Stimulated activated naive CD8-positive, alpha-beta T cell treated with anti-CD3 and anti-CD28 coated beads, Interleukin-15, amount 100 ng/mL, for 72 hours (primary cell): ENCODE results near the gene CBX2.

ENCODE experiments used
- ATAC-seq: fragments of 150-1000 bp; cut with Tn5 transposase; 2 replicates; pipeline ENCODE4 v1.10.0; 2021; ENCODE audit warnings: mild to moderate bottlenecking, moderate library complexity
- DNase-seq, 2 donors: peaks; one replicate each; pipeline ENCODE4 v3.0.0; 2021 to 2022
- H3K27ac Mint-ChIP-seq, 2 donors: one replicate each; pipeline ENCODE4 v1.8.0; 2022; ENCODE audit warnings: mild to moderate bottlenecking in 2 of 2, mixed read lengths in 2 of 2, moderate library complexity in 2 of 2
- H3K27me3 Mint-ChIP-seq: one replicate; pipeline ENCODE4 v1.8.0; 2022; ENCODE audit warnings: mixed read lengths
- H3K4me1 Mint-ChIP-seq: one replicate; pipeline ENCODE4 v1.8.0; 2022; ENCODE audit warnings: mild to moderate bottlenecking, mixed read lengths
- H3K4me3 Mint-ChIP-seq, 2 donors: one replicate each; pipeline ENCODE4 v1.8.0; 2022; ENCODE audit warnings: mild to moderate bottlenecking in 2 of 2, mixed read lengths in 2 of 2, moderate library complexity in 1 of 2
- H3K9me3 Mint-ChIP-seq, 2 donors: one replicate each; pipeline ENCODE4 v1.8.0; 2022; ENCODE audit warnings: mixed read lengths in 2 of 2

Gene CBX2

DNA sequence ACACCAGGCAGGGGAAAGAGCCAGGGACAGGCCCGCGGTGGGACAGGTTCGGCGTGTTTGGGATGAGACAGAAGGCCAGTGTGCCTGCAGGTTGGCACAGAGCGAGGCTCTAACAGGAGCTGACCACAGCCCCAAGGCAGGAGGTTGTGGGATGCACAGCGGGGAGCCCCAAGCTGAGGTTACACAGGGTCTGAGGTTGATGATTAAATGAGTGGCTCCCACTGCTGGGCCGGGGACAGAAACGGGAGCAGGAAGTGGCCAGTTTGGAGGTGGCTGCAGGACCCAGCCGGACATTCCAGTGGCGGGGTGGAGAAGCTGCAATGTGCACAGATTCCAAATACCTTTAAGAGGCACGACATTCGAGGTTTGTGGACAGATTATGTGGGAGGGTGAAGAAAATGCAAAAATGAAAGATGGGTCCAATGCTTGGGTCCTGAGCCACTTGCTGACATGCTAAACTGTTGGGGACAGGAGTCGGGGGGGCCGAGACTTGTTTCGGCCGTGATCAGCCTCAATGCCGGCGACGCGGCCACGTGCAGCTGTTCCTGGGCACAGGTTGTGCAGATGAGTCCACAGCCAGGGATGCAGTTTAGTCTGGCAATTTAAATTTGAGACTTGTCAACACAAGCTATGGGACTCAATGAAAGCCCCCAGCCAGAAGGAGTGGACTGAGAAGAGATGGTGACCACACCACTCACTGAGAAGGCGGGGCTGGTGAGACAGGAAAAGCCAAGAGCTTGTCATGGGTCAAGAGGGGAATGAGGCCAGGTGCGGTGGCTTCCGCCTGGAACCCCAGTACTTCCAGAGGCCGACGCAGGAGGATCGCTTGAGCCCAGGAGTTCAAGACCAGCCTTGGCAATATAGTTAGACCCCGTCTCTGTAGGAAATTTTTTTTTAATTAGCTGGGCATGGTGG lies 38.5 kb upstream of the CBX2 start:
- Mint-ChIP-seq H3K27ac (no peak overlapping the region), H3K9me3 (no peaks in the 10 kb centered on the region), H3K4me1 (peaks cover 9% of the 10 kb centered on the region), H3K4me3 (no peak overlapping the region), H3K27me3 (peaks cover 56% of the 10 kb centered on the region)
- ATAC-seq (no peak), DNase-seq (no peak)

DNA sequence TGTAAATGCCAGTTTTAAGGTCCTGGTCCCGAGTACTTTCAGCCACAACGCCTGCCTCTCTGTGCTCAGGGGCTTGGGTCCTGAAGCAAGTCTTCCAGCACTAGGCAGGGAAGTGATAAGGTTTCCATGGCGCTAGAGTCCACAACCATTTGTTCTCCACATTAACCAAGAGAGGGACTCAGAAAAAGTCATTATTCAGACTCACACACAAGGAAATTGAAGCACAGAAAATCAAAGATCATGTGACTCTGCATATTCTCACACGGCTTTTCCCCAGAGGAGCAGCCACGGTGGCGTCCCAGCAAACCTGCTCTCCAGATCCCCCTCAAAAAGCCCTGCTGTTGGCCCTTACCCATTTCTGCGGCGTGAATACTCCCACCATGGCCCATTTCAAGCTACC lies 37.5 kb upstream of the CBX2 start:
- DNase-seq (no peak), ATAC-seq (no peak)
- Mint-ChIP-seq H3K4me3 (no peak overlapping the region), H3K27me3 (peaks cover 66% of the 10 kb centered on the region), H3K27ac (no peak overlapping the region), H3K4me1 (peaks cover 12% of the 10 kb centered on the region), H3K9me3 (no peaks in the 10 kb centered on the region)

DNA sequence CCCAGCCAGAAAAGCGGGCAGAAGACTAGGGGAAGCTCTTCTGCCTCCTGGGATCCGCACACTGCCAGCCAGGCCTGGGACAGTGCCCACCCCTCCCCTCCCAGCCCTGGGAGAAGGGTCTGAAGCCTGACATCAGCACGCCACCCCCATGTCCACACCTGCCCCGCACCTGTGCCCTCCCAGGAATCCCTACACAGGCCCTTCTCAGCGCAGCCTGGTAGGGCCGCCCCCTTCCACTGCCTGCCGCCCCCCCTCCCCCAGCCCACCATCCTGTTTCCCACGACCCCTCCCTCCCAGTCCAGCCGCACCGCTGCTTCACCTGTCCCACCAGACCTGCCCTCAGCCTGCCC lies 36.6 kb upstream of the CBX2 start:
- Mint-ChIP-seq H3K4me1 (peaks cover 22% of the 10 kb centered on the region), H3K27ac (no peak overlapping the region), H3K27me3 (peaks cover 70% of the 10 kb centered on the region), H3K9me3 (no peaks in the 10 kb centered on the region), H3K4me3 (no peak overlapping the region)
- no peak for DNase-seq
- no peak for ATAC-seq

DNA sequence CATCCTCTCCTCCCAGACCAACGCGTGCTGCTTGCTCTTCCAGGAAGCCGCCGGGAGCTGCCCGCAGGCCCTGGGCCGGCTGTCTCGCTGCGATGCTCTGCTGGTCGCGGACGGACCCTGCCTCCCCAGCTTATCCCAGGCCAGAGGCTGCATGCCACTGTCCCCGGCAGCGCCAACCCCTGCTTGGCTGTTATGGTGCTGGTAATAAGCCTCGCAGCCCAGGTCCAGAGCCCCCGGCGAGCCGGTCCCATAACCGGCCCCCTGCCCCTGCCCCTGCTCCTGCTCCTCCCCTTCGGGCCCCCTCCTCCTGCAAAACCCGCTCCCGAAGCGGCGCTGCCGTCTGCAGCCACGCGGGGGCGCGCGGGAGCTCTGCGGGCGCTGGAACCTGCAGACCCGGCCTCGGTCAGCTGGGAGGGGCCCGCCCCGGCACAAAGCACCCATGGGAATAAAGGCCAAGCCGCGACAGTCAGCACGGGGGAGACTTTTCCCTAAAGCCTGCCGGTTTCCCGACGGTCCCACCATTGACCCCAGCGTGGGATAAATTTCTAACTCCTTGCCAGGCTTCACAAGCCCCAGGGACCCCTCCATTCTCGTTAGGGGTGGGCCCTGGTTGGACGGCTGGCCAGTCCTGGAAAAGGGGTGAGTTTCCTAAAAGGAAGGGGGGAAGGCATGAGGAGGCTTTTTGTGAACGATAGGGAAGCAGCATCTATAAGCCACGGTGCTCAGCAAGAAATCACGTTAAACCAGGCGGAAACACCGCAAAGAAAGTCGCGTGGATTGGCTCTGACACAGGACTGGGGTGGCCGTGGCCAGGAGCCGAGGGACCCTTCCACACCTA lies 36.0 kb upstream of the CBX2 start:
- peak overlapping the region in 1 of 2 donors; percentile 29 for H3K4me3 Mint-ChIP-seq
- peaks cover 28% of the 10 kb centered on the region for H3K4me1 Mint-ChIP-seq
- DNase-seq (peak; percentile 76 to 77), ATAC-seq (peak; percentile 61)
- peaks cover 76% of the 10 kb centered on the region for H3K27me3 Mint-ChIP-seq
- H3K9me3 Mint-ChIP-seq = no peaks in the 10 kb centered on the region
- H3K27ac Mint-ChIP-seq = no peak overlapping the region

DNA sequence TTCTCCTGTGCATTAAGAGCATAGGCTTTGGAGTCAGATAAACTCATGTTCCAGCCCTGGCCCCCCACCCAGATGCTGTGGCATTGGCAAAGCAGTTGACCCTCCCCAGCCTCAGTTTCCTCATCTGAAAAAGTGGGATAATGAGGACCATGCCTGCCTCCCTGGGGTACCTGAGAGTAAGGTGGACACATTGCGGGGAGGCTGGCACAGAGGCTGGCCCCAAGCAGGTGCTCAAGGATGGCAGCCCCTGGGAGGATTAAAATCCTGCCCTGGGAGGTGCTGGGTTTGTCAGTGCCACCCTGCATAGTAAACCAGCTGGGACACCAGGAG lies 35.4 kb upstream of the CBX2 start:
- H3K27me3 Mint-ChIP-seq = peaks cover 81% of the 10 kb centered on the region
- H3K9me3 Mint-ChIP-seq = no peaks in the 10 kb centered on the region
- H3K4me1 Mint-ChIP-seq = peaks cover 34% of the 10 kb centered on the region
- H3K4me3 Mint-ChIP-seq = no peak overlapping the region
- DNase-seq = no peak
- no peak overlapping the region for H3K27ac Mint-ChIP-seq
- ATAC-seq = no peak

DNA sequence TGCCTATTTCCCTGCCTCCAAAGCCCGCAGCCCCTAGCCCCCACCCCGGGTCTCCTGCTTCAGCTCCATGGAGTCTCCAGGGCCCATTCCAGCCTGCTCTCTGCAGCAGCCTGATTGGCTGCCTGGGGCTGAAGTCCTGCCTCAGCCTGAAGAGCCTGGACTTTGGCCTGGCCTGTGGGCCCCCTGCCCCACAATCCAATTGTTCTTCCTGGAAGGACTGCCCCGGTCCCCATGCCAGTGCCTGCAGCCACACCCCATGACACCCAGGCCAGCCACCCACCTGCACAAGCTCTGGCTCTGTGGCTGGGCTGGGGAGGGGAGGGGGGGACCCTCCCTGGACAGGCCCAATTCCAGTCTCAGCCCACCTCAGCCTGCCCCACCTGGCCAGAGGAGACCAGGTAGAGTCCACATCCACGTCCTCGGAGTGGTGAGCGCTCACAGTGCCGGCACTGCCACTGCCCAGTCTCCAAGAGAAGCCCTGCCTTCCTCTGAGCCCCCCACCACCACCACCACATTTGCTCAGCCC lies 34.9 kb upstream of the CBX2 start:
- ATAC-seq (no peak), DNase-seq (no peak)
- no peak overlapping the region for H3K4me3 Mint-ChIP-seq
- H3K9me3 Mint-ChIP-seq = no peaks in the 10 kb centered on the region
- peaks cover 38% of the 10 kb centered on the region for H3K4me1 Mint-ChIP-seq
- peaks cover 83% of the 10 kb centered on the region for H3K27me3 Mint-ChIP-seq
- no peak overlapping the region for H3K27ac Mint-ChIP-seq

DNA sequence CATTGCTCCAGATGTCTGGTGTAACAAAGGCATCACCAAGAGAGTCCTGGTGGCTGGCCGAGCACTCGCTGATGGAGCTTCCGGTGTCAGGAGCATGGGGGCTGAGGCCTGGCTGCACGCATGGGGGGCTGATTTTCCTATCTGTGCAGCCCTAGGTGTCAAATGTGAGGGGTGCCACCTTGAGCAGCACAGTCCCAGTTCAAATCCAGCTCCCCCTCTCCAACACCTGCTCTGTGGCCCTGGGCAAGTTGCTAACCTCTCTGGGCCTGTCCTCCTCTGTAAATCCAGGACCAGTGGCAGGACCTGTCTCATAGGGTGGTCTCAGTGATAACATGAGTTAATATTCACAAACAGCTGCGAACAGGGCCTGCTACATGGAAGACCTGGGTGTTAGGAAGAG lies 34.3 kb upstream of the CBX2 start:
- DNase-seq (no peak), ATAC-seq (no peak)
- H3K27me3 Mint-ChIP-seq = peaks cover 80% of the 10 kb centered on the region
- peaks cover 39% of the 10 kb centered on the region for H3K4me1 Mint-ChIP-seq
- H3K4me3 Mint-ChIP-seq = no peak overlapping the region
- no peaks in the 10 kb centered on the region for H3K9me3 Mint-ChIP-seq
- H3K27ac Mint-ChIP-seq = no peak overlapping the region

DNA sequence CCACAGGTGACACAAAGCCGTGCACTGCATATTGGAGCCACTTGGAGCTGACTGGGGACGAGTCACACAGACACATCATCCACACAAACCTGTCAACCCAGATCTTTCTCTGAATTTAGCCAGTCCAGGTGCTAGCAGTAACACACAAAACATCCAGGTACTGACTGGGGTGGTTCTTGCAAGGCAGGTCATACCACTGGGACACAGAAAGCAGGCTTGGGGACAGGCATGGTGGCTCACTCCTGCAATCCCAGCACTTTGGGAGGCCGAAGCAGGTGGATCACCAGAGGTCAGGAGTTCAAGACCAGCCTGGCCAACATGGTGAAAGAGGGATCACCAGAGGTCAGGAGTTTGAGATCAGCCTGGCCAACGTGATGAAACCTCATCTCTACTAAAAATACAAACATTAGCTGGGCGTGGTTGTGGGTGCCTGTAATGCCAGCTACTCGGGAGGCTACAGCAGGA lies 32.3 kb upstream of the CBX2 start:
- Mint-ChIP-seq H3K4me1 (peaks cover 39% of the 10 kb centered on the region), H3K4me3 (peak overlapping the region; percentile 29 to 41), H3K27ac (no peak overlapping the region), H3K9me3 (no peaks in the 10 kb centered on the region), H3K27me3 (peaks cover 70% of the 10 kb centered on the region)
- ATAC-seq (no peak), DNase-seq (no peak)

DNA sequence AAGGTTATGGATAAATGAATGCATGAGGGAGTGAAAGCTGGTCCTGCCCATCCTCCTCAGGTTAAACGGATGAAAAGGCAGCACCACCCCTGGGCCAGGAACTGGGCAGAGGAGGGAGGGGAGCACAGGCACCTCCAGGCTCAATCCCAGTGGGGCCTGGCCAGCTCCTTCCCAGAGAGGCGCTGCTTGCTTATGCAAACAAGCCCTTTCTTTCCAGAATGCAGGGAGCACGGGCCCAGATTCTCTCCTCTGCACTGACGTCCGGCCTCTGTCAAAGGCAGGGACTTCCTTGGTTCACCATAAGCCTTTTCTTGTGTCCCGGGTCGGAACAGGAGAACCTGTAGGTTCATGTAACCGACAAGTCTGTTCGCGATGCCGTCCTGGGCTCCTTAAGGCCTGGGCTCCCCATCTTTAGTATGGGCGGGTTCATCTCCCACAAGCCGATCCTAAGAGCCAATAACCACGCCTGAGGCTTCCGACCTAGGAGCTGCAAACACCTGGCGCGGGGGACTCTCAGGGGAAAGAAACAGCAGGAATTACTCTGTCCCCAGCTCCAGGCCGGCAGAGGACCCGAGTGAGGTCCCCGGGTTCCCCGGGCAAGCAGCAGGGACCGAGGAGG lies 30.9 kb upstream of the CBX2 start:
- peaks cover 70% of the 10 kb centered on the region for H3K27me3 Mint-ChIP-seq
- ATAC-seq (no peak), DNase-seq (no peak)
- H3K27ac Mint-ChIP-seq = no peak overlapping the region
- peak overlapping the region; percentile 32 to 73 for H3K4me3 Mint-ChIP-seq
- no peaks in the 10 kb centered on the region for H3K9me3 Mint-ChIP-seq
- H3K4me1 Mint-ChIP-seq = peaks cover 36% of the 10 kb centered on the region

DNA sequence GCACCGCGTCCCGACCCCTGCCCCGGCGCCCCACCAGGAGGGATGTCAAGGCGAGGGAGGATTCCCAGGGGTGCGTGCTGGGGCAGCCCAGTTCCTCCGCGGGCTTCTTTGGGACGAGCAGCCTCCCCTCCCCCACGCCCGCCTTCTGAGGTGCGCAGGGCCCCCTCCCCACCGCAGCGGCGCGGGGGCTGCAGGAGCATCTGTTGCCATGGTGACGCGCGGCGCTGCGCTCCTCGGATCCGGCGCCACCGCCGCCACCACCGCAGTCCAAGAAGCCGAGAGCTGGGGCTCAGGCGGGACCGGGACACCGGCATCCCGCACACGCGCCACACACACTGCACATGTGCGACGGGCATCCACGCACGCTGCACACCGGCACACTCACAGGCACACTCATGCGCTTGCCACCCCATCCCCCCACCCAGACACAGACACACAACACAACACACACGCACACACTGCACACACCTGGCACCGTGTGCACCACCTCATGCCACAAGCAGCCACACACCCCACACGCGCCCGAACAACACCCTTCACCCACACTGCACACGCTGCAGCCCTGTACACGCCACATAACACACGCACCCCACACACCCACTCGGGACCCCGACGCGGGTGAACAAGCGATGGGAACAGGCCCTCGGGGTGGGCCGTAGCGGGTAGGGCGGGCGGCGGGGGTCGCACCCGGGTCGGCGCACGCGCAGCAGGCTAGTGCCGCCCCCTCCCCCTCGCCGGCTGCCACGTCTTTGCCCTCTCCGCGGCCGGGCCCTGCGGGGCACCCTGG lies 30.2 kb upstream of the CBX2 start:
- peaks cover 73% of the 10 kb centered on the region for H3K27me3 Mint-ChIP-seq
- H3K27ac Mint-ChIP-seq = no peak overlapping the region
- peak overlapping the region; percentile 53 to 73 for H3K4me3 Mint-ChIP-seq
- ATAC-seq = peak; percentile 21
- H3K9me3 Mint-ChIP-seq = no peaks in the 10 kb centered on the region
- DNase-seq = no peak
- H3K4me1 Mint-ChIP-seq = peaks cover 34% of the 10 kb centered on the region

DNA sequence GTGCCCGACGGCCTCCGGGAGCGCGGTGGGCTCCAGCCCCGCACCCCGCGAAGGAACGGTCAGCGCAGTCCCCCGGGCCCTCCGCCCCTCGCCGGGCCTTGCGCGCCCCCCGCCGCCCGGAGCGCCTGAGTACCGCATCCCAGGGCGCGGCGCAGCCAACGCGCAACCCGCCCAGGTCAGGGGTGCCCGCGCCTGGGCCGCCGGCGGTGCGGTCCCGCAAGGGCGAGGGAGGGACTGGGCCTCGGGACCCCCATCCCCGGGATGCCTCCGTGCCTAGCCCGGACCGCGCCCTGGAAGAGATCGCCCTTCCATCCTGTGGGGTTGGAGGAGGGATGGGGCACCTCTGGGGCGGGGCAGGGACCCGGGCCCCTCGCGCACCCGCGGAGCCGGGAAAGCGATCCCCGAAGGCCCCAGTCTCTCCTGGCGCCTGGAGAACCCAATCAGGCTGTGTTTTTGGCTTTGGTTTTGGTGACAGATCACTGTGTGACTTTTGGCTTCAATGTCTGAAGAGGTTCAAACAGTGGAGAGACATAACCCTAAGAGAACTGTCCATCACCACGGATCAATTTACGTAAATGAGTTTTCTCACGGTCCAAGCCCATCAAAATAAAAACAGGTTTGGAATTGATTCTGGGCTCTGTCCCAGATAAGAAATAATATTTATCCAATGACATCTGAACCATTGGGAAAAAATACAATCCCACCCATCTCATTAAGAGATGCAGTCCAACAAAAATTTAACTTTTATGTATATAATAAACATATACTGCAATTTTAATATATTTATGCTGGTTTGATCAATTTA lies 29.5 kb upstream of the CBX2 start:
- H3K27me3 Mint-ChIP-seq = peaks cover 73% of the 10 kb centered on the region
- H3K27ac Mint-ChIP-seq = no peak overlapping the region
- ATAC-seq = peak; percentile 21
- H3K4me1 Mint-ChIP-seq = peaks cover 34% of the 10 kb centered on the region
- no peak for DNase-seq
- no peaks in the 10 kb centered on the region for H3K9me3 Mint-ChIP-seq
- no peak overlapping the region for H3K4me3 Mint-ChIP-seq

DNA sequence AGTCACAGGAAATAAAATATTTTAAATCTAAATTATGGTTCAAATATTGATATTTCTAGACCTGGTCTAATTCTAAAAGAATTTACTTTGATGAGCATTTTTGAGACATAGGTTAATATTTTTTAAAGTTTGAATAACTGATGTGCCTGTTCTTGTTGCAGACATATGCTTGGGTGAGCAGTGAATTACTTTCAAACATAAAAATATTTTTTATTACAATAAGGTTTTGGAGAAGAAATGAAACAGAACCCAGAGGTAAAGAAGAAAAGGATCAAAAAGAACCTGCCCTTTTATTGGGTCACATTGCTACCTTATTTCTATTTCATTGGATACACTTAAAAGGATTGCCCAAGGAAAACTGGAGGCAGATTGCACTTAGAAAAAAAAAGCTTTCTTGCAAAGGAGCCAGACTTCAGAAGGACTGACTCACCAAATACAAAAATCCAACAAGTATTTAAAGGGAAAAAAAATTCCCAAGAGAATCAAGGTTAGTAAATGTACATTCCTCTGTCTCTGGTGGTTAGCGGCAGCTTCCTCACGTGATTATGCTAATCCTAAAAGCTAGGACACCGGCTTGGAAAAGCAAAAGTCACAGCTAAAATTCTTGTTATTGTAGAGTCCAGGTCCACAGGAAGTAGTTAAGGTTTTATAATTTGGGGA lies 28.7 kb upstream of the CBX2 start:
- no peak for ATAC-seq
- H3K4me1 Mint-ChIP-seq = peaks cover 34% of the 10 kb centered on the region
- no peaks in the 10 kb centered on the region for H3K9me3 Mint-ChIP-seq
- peaks cover 74% of the 10 kb centered on the region for H3K27me3 Mint-ChIP-seq
- H3K4me3 Mint-ChIP-seq = no peak overlapping the region
- no peak for DNase-seq
- no peak overlapping the region for H3K27ac Mint-ChIP-seq

DNA sequence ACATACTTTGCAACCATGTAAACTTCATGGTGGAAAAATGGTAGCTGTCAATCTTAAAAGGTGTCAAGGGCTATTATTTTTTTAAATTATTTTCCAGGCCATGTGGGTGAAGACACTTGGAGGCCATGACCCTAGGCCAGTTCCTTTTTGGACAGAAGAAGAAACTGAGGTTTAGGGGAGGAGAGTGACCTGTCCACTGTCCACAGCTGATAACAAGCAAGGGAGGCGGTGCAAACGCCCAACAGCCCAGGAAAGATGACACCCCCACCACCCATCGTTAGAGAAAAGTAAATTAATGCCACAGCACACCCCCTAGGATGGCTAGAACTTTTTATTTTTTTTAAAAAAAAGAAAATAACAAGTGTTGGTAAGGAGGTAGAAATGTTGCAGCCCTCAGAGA lies 28.0 kb upstream of the CBX2 start:
- Mint-ChIP-seq H3K4me1 (peaks cover 34% of the 10 kb centered on the region), H3K4me3 (no peak overlapping the region)

More for the DNA sequence above, 28.0 kb upstream of the CBX2 start:
- Mint-ChIP-seq H3K9me3 (no peaks in the 10 kb centered on the region), H3K27ac (no peak overlapping the region), H3K27me3 (peaks cover 67% of the 10 kb centered on the region)
- DNase-seq = no peak
- no peak for ATAC-seq
